K562 (cell line): ENCODE measurements around the gene SAMD3. TPM values are rescaled to one million over a fixed set of nuclear protein-coding genes. Genes with fewer than 3 reads are reported as not detected.

Source experiments
- ATAC-seq: fragments of 200-7000 bp; cut with Tn5 transposase; 3 replicates; pipeline ENCODE4 v1.9.1; 2020; ENCODE audit warnings: moderate library complexity
- BruUV-seq: library from RNA; stranded (reverse); fragments of 400-500 nt; replicated peaks from 2 replicates; lab custom pipeline; 2021; lab: Mats Ljungman, UMichigan
- CTCF ChIA-PET: fragments of 300-600 bp; formaldehyde crosslinking; extraction: SDS; loops from one replicate; lab custom pipeline; 2021; ENCODE audit warnings: low intra/inter-chr PET ratio; lab: Yijun Ruan, JAX
- POLR2A ChIA-PET: fragments of 300-600, 350-650 bp; sonication (Branson Sonifier 250); formaldehyde crosslinking; extraction: SDS; loops from one replicate; lab custom pipeline; 2021; ENCODE audit warnings: antibody characterized with exemption, inconsistent platforms; lab: Yijun Ruan, JAX
- DNase-seq, 4 experiments: peaks; one replicate each; pipeline versions ENCODE4 v3.0.0 to v3.0.0-alpha.2; 2011 to 2018; ENCODE audit warnings: low spot score in 3 of 4, mixed read lengths in 3 of 4; ENCODE audit errors: extremely low read depth in 1 of 4
- FAIRE-seq: peaks from 2 replicates; lab custom pipeline; 2011; peaks lifted over from hg19 to GRCh38; lab: Jason Lieb, UNC
- H2AFZ ChIP-seq: 2 replicates; pipeline ENCODE4 v1.6.0; 2011; ENCODE audit warnings: low read depth, low read length, control low read depth, inconsistent platforms
- H3K27ac ChIP-seq: fragments of 200-600 bp; 3 replicates; pipeline ENCODE4 v1.8.0; 2011; ENCODE audit warnings: low read depth, mild to moderate bottlenecking, control low read depth, inconsistent platforms, low read length, moderate library complexity, mixed read lengths; ENCODE audit errors: extremely low read depth
- H3K27me3 ChIP-seq, 2 experiments: fragments of 300-600 bp in 1 of 2; 2 replicates in 1 of 2; 3 replicates in 1 of 2; pipeline versions ENCODE4 v1.6.0 to v1.8.0; 2011; ENCODE audit warnings: inconsistent platforms in 2 of 2, low read length in 2 of 2, mild to moderate bottlenecking in 1 of 2, mixed read lengths in 1 of 2, moderate library complexity in 1 of 2; ENCODE audit not compliant: control insufficient read depth in 2 of 2, insufficient read depth in 2 of 2
- H3K36me3 ChIP-seq: fragments of 300-600 bp; 3 replicates; pipeline ENCODE4 v1.8.0; 2011; ENCODE audit warnings: mild to moderate bottlenecking, low read length, inconsistent platforms; ENCODE audit not compliant: control insufficient read depth, insufficient read depth
- H3K4me1 ChIP-seq, 2 experiments: fragments of 200-600 bp in 1 of 2; replicated peaks in 1 of 2; 2 replicates in 1 of 2; 3 replicates in 1 of 2; pipeline versions ENCODE4 v1.5.1 to v1.8.0; 2011; ENCODE audit warnings: inconsistent platforms in 2 of 2, low read length in 2 of 2, mild to moderate bottlenecking in 1 of 2, mixed read lengths in 1 of 2, moderate library complexity in 1 of 2; ENCODE audit not compliant: control insufficient read depth in 2 of 2, insufficient read depth in 2 of 2
- H3K4me2 ChIP-seq: 2 replicates; pipeline ENCODE4 v1.6.1; 2011; ENCODE audit warnings: low read length, control low read depth, inconsistent platforms, mixed read lengths; ENCODE audit not compliant: insufficient read depth
- H3K4me3 ChIP-seq: fragments of 200-600 bp; sonication (generic), shearing (Covaris generic); 2 replicates; pipeline ENCODE4 v1.5.1; 2016; ENCODE audit warnings: control low read depth, inconsistent platforms
- H3K79me2 ChIP-seq: fragments of 200-600 bp; 3 replicates; pipeline ENCODE4 v1.8.0; 2011; ENCODE audit warnings: low read length, inconsistent platforms; ENCODE audit not compliant: control insufficient read depth, insufficient read depth
- H3K9ac ChIP-seq, 2 experiments: 2 replicates each; pipeline versions ENCODE4 v1.6.0 to v1.6.1; 2011; ENCODE audit warnings: low read depth in 2 of 2, low read length in 2 of 2, control low read depth in 1 of 2, inconsistent platforms in 1 of 2, mild to moderate bottlenecking in 1 of 2, mixed read lengths in 1 of 2; ENCODE audit not compliant: insufficient read depth in 1 of 2
- H3K9me1 ChIP-seq: one replicate; pipeline ENCODE4 v1.6.0; 2011; ENCODE audit warnings: inconsistent platforms, mild to moderate bottlenecking, low read length, moderate library complexity; ENCODE audit not compliant: control insufficient read depth, insufficient read depth
- H3K9me3 ChIP-seq: replicated peaks from 2 replicates; pipeline ENCODE4 v1.5.1; 2011; ENCODE audit warnings: low read depth, low read length, inconsistent platforms; ENCODE audit not compliant: control insufficient read depth, insufficient read depth
- H4K20me1 ChIP-seq: replicated peaks from 2 replicates; pipeline ENCODE4 v1.6.1; 2011; ENCODE audit warnings: low read length, inconsistent platforms, mixed read lengths; ENCODE audit not compliant: control insufficient read depth, insufficient read depth
- AFF1 ChIP-seq, 2 experiments: fragments of 450-650 bp; IDR thresholded peaks; 2 replicates each; pipeline ENCODE4 v1.6.1; 2018; ENCODE audit warnings: mild to moderate bottlenecking in 2 of 2, low read depth in 1 of 2; ENCODE audit not compliant: partially characterized antibody in 2 of 2
- ASH1L ChIP-seq: fragments of 450-650 bp; IDR thresholded peaks from 2 replicates; pipeline ENCODE4 v1.6.1; 2018; ENCODE audit warnings: borderline replicate concordance, mild to moderate bottlenecking, low read depth; ENCODE audit not compliant: partially characterized antibody
- ELF4 ChIP-seq: fragments of 450-650 bp; formaldehyde crosslinking; IDR thresholded peaks from 2 replicates; pipeline ENCODE4 v1.4.0; 2022; ENCODE audit warnings: missing genetic modification characterization
- PHF20 ChIP-seq: fragments of 450-650 bp; IDR thresholded peaks from 2 replicates; pipeline ENCODE4 v1.6.1; 2018; ENCODE audit not compliant: partially characterized antibody
- POLR2AphosphoS5 ChIP-seq: IDR thresholded peaks from 2 replicates; pipeline ENCODE4 v1.6.1; 2011; ENCODE audit warnings: mild to moderate bottlenecking, low read depth, low read length, moderate library complexity; ENCODE audit not compliant: control insufficient read depth, insufficient read depth
- RBM34 ChIP-seq: fragments of 200-400 bp; formaldehyde crosslinking; IDR thresholded peaks from 2 replicates; pipeline ENCODE4 v1.6.1; 2018; ENCODE audit warnings: low read length, borderline replicate concordance; ENCODE audit not compliant: insufficient read depth
- SMARCB1 ChIP-seq: IDR thresholded peaks from 2 replicates; pipeline ENCODE4 v1.6.1; 2011; ENCODE audit warnings: improper control_type of control experiment, low read depth; ENCODE audit not compliant: insufficient read length
- ZC3H4 ChIP-seq: sonication (generic); formaldehyde crosslinking; IDR thresholded peaks from 2 replicates; pipeline ENCODE4 v1.9.0; 2021; ENCODE audit warnings: missing genetic modification reagents, borderline replicate concordance
- ZNF175 ChIP-seq: fragments of 200-800 bp; sonication (Bioruptor generic); IDR thresholded peaks from 2 replicates; pipeline ENCODE4 v1.6.1; 2016; ENCODE audit warnings: low read depth, mild to moderate bottlenecking, missing genetic modification characterization, missing compliant biosample characterization
- WGBS: fragments of 100-300 bp; shearing (Covaris generic); methylation state at CpG from one replicate; pipeline ENCODE4 v1.1.6; 2016; ENCODE audit warnings: low coverage, mixed read lengths; ENCODE audit not compliant: insufficient coverage; ENCODE audit errors: missing lambda C conversion rate; 5-methylcytosine and 5-hydroxymethylcytosine counted together
- in situ Hi-C: fragments of 300-500 bp; cut with MboI; formaldehyde crosslinking; loops from 4 replicates; pipeline ENCODE4 v1.15.0; 2018; ENCODE audit warnings: inconsistent platforms, mixed read lengths
- intact Hi-C: fragments of 100-400 bp; cut with micrococcal nuclease; formaldehyde crosslinking; loops from 2 replicates; pipeline ENCODE4 v1.14.2; 2022
- polyA plus RNA-seq, 8 experiments: library from polyadenylated mRNA; depleted of rRNA in 4 of 8; stranded (reverse) in 5 of 8; unstranded in 3 of 8; fragments of >200 nt; fragmentation: Nextera tagmentation in 2 of 8; fragmentation: Illumina TruSeq in 1 of 8; extraction: Ambion mirVana in 2 of 8; extraction: Trizol in 1 of 8; gene quantifications; 2 replicates each; pipeline versions ENCODE4 v1.2.1 to v1.2.3, GENCODE V29; 2011 to 2014; ENCODE audit warnings: inconsistent platforms in 1 of 8, missing spikeins in 1 of 8
- total RNA-seq, 7 experiments: library from RNA; depleted of rRNA in 6 of 7; stranded (reverse); fragments of >200 nt in 6 of 7; fragmentation: Illumina TruSeq in 2 of 7; extraction: Trizol in 2 of 7; gene quantifications; 2 replicates each; pipeline versions ENCODE4 v1.2.1 to v1.2.3, GENCODE V29; 2011 to 2021; ENCODE audit warnings: low replicate concordance in 1 of 7

SAMD3 gene
- total and polyA plus RNA-seq, 9 of the 15 experiments (the other 6 are each of a cell fraction or from before 2014, with no cell fraction given) = 0.03 to 0.21 (median 0.18) TPM; not detected in 5

- POLR2A ChIA-PET = no interaction called here
- TF ChIP-seq PHF20 = no peak
- TF ChIP-seq ELF4 (CRISPR knock-in tag) = no peak
- no peak for TF ChIP-seq ZC3H4 (CRISPR knock-in tag)
- no peak for TF ChIP-seq AFF1 (IDR thresholded peaks at IDR 0.05; ENCODE audit: low read depth in 1 of 2, partially characterized antibody in 2 of 2)
- no peak for TF ChIP-seq ZNF175
- TF ChIP-seq POLR2AphosphoS5 = no peak
- no peak for TF ChIP-seq RBM34
- no peak for TF ChIP-seq ASH1L
- TF ChIP-seq SMARCB1 = no peak
These were observed 123.6 kb downstream of the SAMD3 start for GRCh38 chr6:130099119-130099518.

More at GRCh38 chr6:130099119-130099518, 123.6 kb downstream of the SAMD3 start:
- Histone ChIP-seq H3K9me3 (no peaks in the 10 kb centered on the region), H4K20me1 (no peaks in the 10 kb centered on the region), H3K9ac (no peak overlapping the region), H3K27ac (no peak overlapping the region), H3K4me1 (no peaks in the 10 kb centered on the region), H2AFZ (no peak overlapping the region), H3K4me3 (no peak overlapping the region), H3K4me2 (no peak overlapping the region), H3K79me2 (no peaks in the 10 kb centered on the region), H3K9me1 (no peaks in the 10 kb centered on the region), H3K36me3 (no peaks in the 10 kb centered on the region), H3K27me3 (no peaks in the 10 kb centered on the region)
- intact Hi-C loops = no loop called here
- in situ Hi-C loops = no loop called here
- DNase-seq (no peak), ATAC-seq (no peak), FAIRE-seq (no peak)
- no TSS peak for BruUV-seq
- WGBS = 35% methylated on average over 3 of the region's 3 CpGs
- CTCF ChIA-PET = no interaction called here
